Caco-2 (cell line): ENCODE results near the gene CLIC4. TPM values are rescaled to one million over a fixed set of nuclear protein-coding genes. Genes with fewer than 3 reads are reported as not detected.

Experiments
- BruUV-seq: library from RNA; stranded (reverse); fragments of 400-500 nt; replicated peaks from 2 replicates; lab custom pipeline; 2021; lab: Mats Ljungman, UMichigan
- CTCF ChIA-PET: fragments of 300-600 bp; sonication (Branson Sonifier 250); formaldehyde crosslinking; loops from one replicate; lab custom pipeline; 2022; ENCODE audit warnings: antibody characterized with exemption; lab: Charles Lee
- POLR2A ChIA-PET: fragments of 300-600 bp; sonication (Branson Sonifier 250); formaldehyde crosslinking; loops from one replicate; lab custom pipeline; 2022; ENCODE audit warnings: antibody characterized with exemption; lab: Charles Lee
- DNase-seq, 2 experiments: peaks; one replicate each; pipeline versions ENCODE4 v3.0.0 to v3.0.0-alpha.2; 2020 to 2022
- H3K27me3 ChIP-seq: replicated peaks from 2 replicates; pipeline ENCODE4 v1.6.0; 2011; ENCODE audit warnings: low read length; ENCODE audit not compliant: control insufficient read depth, insufficient read depth
- H3K36me3 ChIP-seq: 2 replicates; pipeline ENCODE4 v1.5.1; 2011; ENCODE audit warnings: low read length; ENCODE audit not compliant: control insufficient read depth, insufficient read depth
- H3K4me1 ChIP-seq: fragments of 250-450 bp; sonication (Bioruptor Pico); 2 replicates; pipeline ENCODE4 v1.5.1; 2020; ENCODE audit warnings: mild to moderate bottlenecking
- H3K4me3 ChIP-seq: 2 replicates; pipeline ENCODE4 v1.5.1; 2011; ENCODE audit warnings: low read depth, mild to moderate bottlenecking, control low read depth, low read length
- H3K9me3 ChIP-seq: fragments of 250-450 bp; sonication (Bioruptor Pico); 2 replicates; pipeline ENCODE4 v1.5.1; 2020; ENCODE audit warnings: mild to moderate bottlenecking, moderate library complexity
- H3K27ac Mint-ChIP-seq: one replicate; pipeline ENCODE4 v1.8.0; 2022; ENCODE audit warnings: mixed read lengths; ENCODE audit not compliant: unreplicated experiment
- H3K27me3 Mint-ChIP-seq: one replicate; pipeline ENCODE4 v1.8.0; 2022; ENCODE audit warnings: mixed read lengths; ENCODE audit not compliant: insufficient read depth, unreplicated experiment
- H3K36me3 Mint-ChIP-seq: one replicate; pipeline ENCODE4 v1.8.0; 2022; ENCODE audit warnings: mild to moderate bottlenecking, mixed read lengths; ENCODE audit not compliant: insufficient read depth, unreplicated experiment
- H3K4me1 Mint-ChIP-seq: one replicate; pipeline ENCODE4 v1.8.0; 2022; ENCODE audit warnings: low read depth, mixed read lengths; ENCODE audit not compliant: unreplicated experiment
- H3K4me3 Mint-ChIP-seq: one replicate; pipeline ENCODE4 v1.8.0; 2022; ENCODE audit warnings: mild to moderate bottlenecking, moderate library complexity, mixed read lengths; ENCODE audit not compliant: unreplicated experiment
- H3K9me3 Mint-ChIP-seq: one replicate; pipeline ENCODE4 v1.8.0; 2022; ENCODE audit warnings: mixed read lengths; ENCODE audit not compliant: unreplicated experiment
- CTCF ChIP-seq, 2 experiments: fragments of 200-600 bp in 1 of 2; IDR thresholded peaks; 1 replicate in 1 of 2; 2 replicates in 1 of 2; pipeline versions ENCODE4 v1.5.1 to v1.8.0; 2011 to 2022; ENCODE audit warnings: antibody characterized with exemption in 1 of 2, control low read depth in 1 of 2, inconsistent platforms in 1 of 2, low read depth in 1 of 2, low read length in 1 of 2, mild to moderate bottlenecking in 1 of 2, moderate library complexity in 1 of 2; ENCODE audit not compliant: insufficient read depth in 1 of 2, severe bottlenecking in 1 of 2, unreplicated experiment in 1 of 2
- intact Hi-C: fragments of 100-400 bp; cut with micrococcal nuclease; formaldehyde crosslinking; loops from one replicate; pipeline ENCODE4 v1.10.0; 2022; ENCODE audit not compliant: unreplicated experiment
- total RNA-seq: library from RNA; stranded (reverse); gene quantifications from 2 replicates; pipeline ENCODE4 v1.2.3, GENCODE V29; 2022

Gene CLIC4
- total RNA-seq, 1 experiment from 2014 or later = 140 TPM

- Mint-ChIP-seq H3K27me3 (no peaks in the 10 kb centered on the region), H3K36me3 (no peaks in the 10 kb centered on the region), H3K4me3 (peak overlapping the region; percentile 40), H3K9me3 (no peaks in the 10 kb centered on the region), H3K27ac (peak overlapping the region; percentile 48), H3K4me1 (peaks cover 17% of the 10 kb centered on the region)
- no peaks in the 10 kb centered on the region for H3K36me3 ChIP-seq
- POLR2A ChIA-PET = no interaction called here
- H3K27me3 ChIP-seq = no peaks in the 10 kb centered on the region
- H3K4me3 ChIP-seq = no peak overlapping the region
- intact Hi-C loops = loop anchor here (5.0 kb wide), 1 partner anchor 35 kb away; no protein-coding TSS in a partner anchor
- no peak for TF ChIP-seq CTCF (IDR thresholded peaks at IDR 0.05; ENCODE audit: insufficient read depth in 1 of 2, low read depth in 1 of 2, low read length in 1 of 2, severe bottlenecking in 1 of 2, unreplicated experiment in 1 of 2)
- H3K9me3 ChIP-seq = no peaks in the 10 kb centered on the region
- no TSS peak for BruUV-seq
- peaks cover 31% of the 10 kb centered on the region; the same call in 1 of the 2 replicates for H3K4me1 ChIP-seq
- CTCF ChIA-PET = interaction anchor here (0.6 kb wide), 1 partner anchor 390 kb away, joined by 5 read pairs; no protein-coding TSS in a partner anchor
- peak; percentile 26 to 56 for DNase-seq
Measured at GRCh38 chr1:24861821-24862727, 116.8 kb downstream of the CLIC4 start.

GRCh38 chr1:24862775-24863483 is 117.7 kb downstream of the CLIC4 start:
- H3K4me3 ChIP-seq = no peak overlapping the region
- no peak for TF ChIP-seq CTCF (IDR thresholded peaks at IDR 0.05; ENCODE audit: insufficient read depth in 1 of 2, low read depth in 1 of 2, low read length in 1 of 2, severe bottlenecking in 1 of 2, unreplicated experiment in 1 of 2)
- H3K27me3 ChIP-seq = no peaks in the 10 kb centered on the region
- POLR2A ChIA-PET = no interaction called here
- H3K36me3 Mint-ChIP-seq = no peaks in the 10 kb centered on the region
- BruUV-seq = no TSS peak
- H3K27ac Mint-ChIP-seq = peak overlapping the region; percentile 48
- CTCF ChIA-PET = interaction anchor here (0.6 kb wide), 1 partner anchor 391 kb away, joined by 5 read pairs; no protein-coding TSS in a partner anchor
- H3K4me3 Mint-ChIP-seq = no peak overlapping the region
- DNase-seq = no peak
- no peaks in the 10 kb centered on the region for H3K9me3 Mint-ChIP-seq
- H3K4me1 Mint-ChIP-seq = peaks cover 21% of the 10 kb centered on the region
- no peaks in the 10 kb centered on the region for H3K27me3 Mint-ChIP-seq
- intact Hi-C loops = loop anchor here (5.0 kb wide), 1 partner anchor 34 kb away; no protein-coding TSS in a partner anchor
- no peaks in the 10 kb centered on the region for H3K36me3 ChIP-seq
- H3K4me1 ChIP-seq = peaks cover 25% of the 10 kb centered on the region; the same call in 1 of the 2 replicates
- H3K9me3 ChIP-seq = no peaks in the 10 kb centered on the region

GRCh38 chr1:24864370-24864777 is 119.1 kb downstream of the CLIC4 start:
- H3K9me3 Mint-ChIP-seq = no peaks in the 10 kb centered on the region
- Histone ChIP-seq H3K36me3 (no peaks in the 10 kb centered on the region), H3K4me3 (no peak overlapping the region), H3K27me3 (no peaks in the 10 kb centered on the region), H3K9me3 (no peaks in the 10 kb centered on the region), H3K4me1 (peaks cover 25% of the 10 kb centered on the region; the same call in 1 of the 2 replicates)
- peak overlapping the region; percentile 35 for H3K4me3 Mint-ChIP-seq
- peaks cover 27% of the 10 kb centered on the region for H3K4me1 Mint-ChIP-seq
- peak overlapping the region; percentile 69 for H3K27ac Mint-ChIP-seq
- ChIA-PET POLR2A (interaction anchor here (1.1 kb wide), 1 partner anchor 15 kb away, joined by 4 read pairs; no protein-coding TSS in a partner anchor), CTCF (interaction anchor here (1.1 kb wide), 1 partner anchor 16 kb away, joined by 5 read pairs; no protein-coding TSS in a partner anchor)
- TF ChIP-seq CTCF (IDR thresholded peaks at IDR 0.05; ENCODE audit: insufficient read depth in 1 of 2, low read depth in 1 of 2, low read length in 1 of 2, severe bottlenecking in 1 of 2, unreplicated experiment in 1 of 2) = no peak
- peak; percentile 45 to 67 for DNase-seq
- no peaks in the 10 kb centered on the region for H3K36me3 Mint-ChIP-seq
- no TSS peak for BruUV-seq
- intact Hi-C loops = loop anchor here (5.0 kb wide), 1 partner anchor 33 kb away; no protein-coding TSS in a partner anchor
- no peaks in the 10 kb centered on the region for H3K27me3 Mint-ChIP-seq
